K562 (cell line): ENCODE measurements around the gene PTPRB. TPM values are rescaled to one million over a fixed set of nuclear protein-coding genes. Genes with fewer than 3 reads are reported as not detected.

Source experiments
- AFF4 ChIP-seq: sonication (generic); formaldehyde crosslinking; IDR thresholded peaks from 2 replicates; pipeline ENCODE4 v1.8.0; 2023; ENCODE audit warnings: mild to moderate bottlenecking, missing genetic modification reagents
- ATF3 ChIP-seq, 2 experiments: fragments of 450-650 bp in 1 of 2; sonication (generic) in 1 of 2; formaldehyde crosslinking in 1 of 2; IDR thresholded peaks in 1 of 2; conservative IDR thresholded peaks in 1 of 2; 2 replicates each; pipeline versions ENCODE4 v1.6.1 to v1.8.1; 2016 to 2023; ENCODE audit warnings: mild to moderate bottlenecking in 2 of 2, moderate library complexity in 2 of 2, inconsistent platforms in 1 of 2, missing genetic modification reagents in 1 of 2
- BRF1 ChIP-seq: IDR thresholded peaks from 3 replicates; pipeline ENCODE4 v1.6.1; 2011; ENCODE audit warnings: borderline replicate concordance, mild to moderate bottlenecking; ENCODE audit not compliant: insufficient read length; ENCODE audit errors: extremely low read depth
- CBX3 ChIP-seq, 2 experiments: IDR thresholded peaks; 1 replicate in 1 of 2; 2 replicates in 1 of 2; pipeline ENCODE4 v1.6.1; 2012; ENCODE audit warnings: inconsistent platforms in 2 of 2, low read length in 2 of 2, borderline replicate concordance in 1 of 2, control low read depth in 1 of 2
- JUNB ChIP-seq: fragments of 450-650 bp; formaldehyde crosslinking; conservative IDR thresholded peaks from 2 replicates; pipeline ENCODE4 v1.4.0; 2020; ENCODE audit warnings: mild to moderate bottlenecking
- NFIC ChIP-seq: fragments of 450-650 bp; IDR thresholded peaks from 2 replicates; pipeline ENCODE4 v1.6.1; 2017; ENCODE audit warnings: mild to moderate bottlenecking, inconsistent platforms
- POLR2AphosphoS5 ChIP-seq: IDR thresholded peaks from 2 replicates; pipeline ENCODE4 v1.6.1; 2011; ENCODE audit warnings: mild to moderate bottlenecking, low read depth, low read length, moderate library complexity; ENCODE audit not compliant: control insufficient read depth, insufficient read depth
- PRPF4 ChIP-seq: fragments of 200-400 bp; formaldehyde crosslinking; IDR thresholded peaks from one replicate; pipeline ENCODE4 v1.6.1; 2017; ENCODE audit warnings: low read length, low read depth, mild to moderate bottlenecking; ENCODE audit not compliant: insufficient read depth, poor library complexity, severe bottlenecking
- ZNF561 ChIP-seq: fragments of 450-650 bp; formaldehyde crosslinking; conservative IDR thresholded peaks from 2 replicates; pipeline ENCODE4 v1.4.0; 2020; ENCODE audit warnings: mild to moderate bottlenecking, moderate library complexity
- ZNF589 ChIP-seq: fragments of 200-800 bp; sonication (Bioruptor generic); IDR thresholded peaks from 2 replicates; pipeline ENCODE4 v1.6.1; 2016; ENCODE audit warnings: low read depth, missing genetic modification characterization, missing compliant biosample characterization
- polyA plus RNA-seq, 8 experiments: library from polyadenylated mRNA; depleted of rRNA in 4 of 8; stranded (reverse) in 5 of 8; unstranded in 3 of 8; fragments of >200 nt; fragmentation: Nextera tagmentation in 2 of 8; fragmentation: Illumina TruSeq in 1 of 8; extraction: Ambion mirVana in 2 of 8; extraction: Trizol in 1 of 8; gene quantifications; 2 replicates each; pipeline versions ENCODE4 v1.2.1 to v1.2.3, GENCODE V29; 2011 to 2014; ENCODE audit warnings: inconsistent platforms in 1 of 8, missing spikeins in 1 of 8
- total RNA-seq, 7 experiments: library from RNA; depleted of rRNA in 6 of 7; stranded (reverse); fragments of >200 nt in 6 of 7; fragmentation: Illumina TruSeq in 2 of 7; extraction: Trizol in 2 of 7; gene quantifications; 2 replicates each; pipeline versions ENCODE4 v1.2.1 to v1.2.3, GENCODE V29; 2011 to 2021; ENCODE audit warnings: low replicate concordance in 1 of 7
- TF ChIP-seq, protein P1 (sequence below): fragments of 450-650 bp; formaldehyde crosslinking; IDR thresholded peaks from 2 replicates; pipeline ENCODE4 v1.4.0; 2022; ENCODE audit warnings: missing genetic modification characterization

Gene PTPRB
- total and polyA plus RNA-seq, 9 of the 15 experiments (the other 6 are each of a cell fraction or from before 2014, with no cell fraction given) = 0.46 to 5.9 (median 3.1) TPM

GRCh38 chr12:70467476-70467875 is 169.8 kb downstream of the PTPRB start (continued):
- no peak for TF ChIP-seq POLR2AphosphoS5
- TF ChIP-seq CBX3 (IDR thresholded peaks at IDR 0.05; ENCODE audit: borderline replicate concordance in 1 of 2, low read length in 2 of 2) = no peak
- TF ChIP-seq ATF3 (IDR thresholded peaks at IDR 0.05) = peak; percentile 83
- TF ChIP-seq ATF3 (CRISPR knock-in tag; conservative IDR thresholded peaks at IDR 0.05) = no peak
- no peak for TF ChIP-seq ZNF589 (CRISPR knock-in tag)
- TF ChIP-seq BRF1 = no peak
- TF ChIP-seq AFF4 (CRISPR knock-in tag) = no peak
- no peak for TF ChIP-seq PRPF4
- TF ChIP-seq, protein P1, sequence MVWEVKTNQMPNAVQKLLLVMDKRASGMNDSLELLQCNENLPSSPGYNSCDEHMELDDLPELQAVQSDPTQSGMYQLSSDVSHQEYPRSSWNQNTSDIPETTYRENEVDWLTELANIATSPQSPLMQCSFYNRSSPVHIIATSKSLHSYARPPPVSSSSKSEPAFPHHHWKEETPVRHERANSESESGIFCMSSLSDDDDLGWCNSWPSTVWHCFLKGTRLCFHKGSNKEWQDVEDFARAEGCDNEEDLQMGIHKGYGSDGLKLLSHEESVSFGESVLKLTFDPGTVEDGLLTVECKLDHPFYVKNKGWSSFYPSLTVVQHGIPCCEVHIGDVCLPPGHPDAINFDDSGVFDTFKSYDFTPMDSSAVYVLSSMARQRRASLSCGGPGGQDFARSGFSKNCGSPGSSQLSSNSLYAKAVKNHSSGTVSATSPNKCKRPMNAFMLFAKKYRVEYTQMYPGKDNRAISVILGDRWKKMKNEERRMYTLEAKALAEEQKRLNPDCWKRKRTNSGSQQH = no peak
- TF ChIP-seq JUNB (CRISPR knock-in tag) = 0 out of 2 replicates have a peak, but pooled peaks have one; percentile 47
- TF ChIP-seq NFIC = no peak
- TF ChIP-seq ZNF561 (CRISPR knock-in tag) = no peak
- TF ChIP-seq, all 486 proteins: peak for 4
